ENCODE results near the gene DSCAML1. TPM values are rescaled to one million over a fixed set of nuclear protein-coding genes. Genes with fewer than 3 reads are reported as not detected.

DSCAML1 gene
- total RNA-seq, 1 experiment from 2014 or later, result 0.15 TPM

- Histone ChIP-seq H3K23me2 (ENCODE audit: insufficient read length, low read depth, low read length, poor library complexity, severe bottlenecking) (no peaks in the 10 kb centered on the region), H4K8ac (replicated peaks; ENCODE audit: insufficient read length, low read depth, low read length) (no peak overlapping the region), H3K4me2 (ENCODE audit: insufficient read depth, insufficient read length, low read length) (no peak overlapping the region), H2BK12ac (ENCODE audit: insufficient read length, low read depth, low read length) (no peak overlapping the region), H3K4me1 (ENCODE audit: insufficient read depth, low read length) (no peaks in the 10 kb centered on the region; the same call in 1 of the 2 replicates), H3K79me2 (ENCODE audit: insufficient read depth, low read length) (no peaks in the 10 kb centered on the region), H2BK15ac (ENCODE audit: low read depth, low read length) (no peak overlapping the region), H3K27me3 (ENCODE audit: insufficient read depth, low read length) (no peaks in the 10 kb centered on the region), H3K23ac (ENCODE audit: insufficient read length, low read depth, low read length) (no peak overlapping the region), H2BK120ac (ENCODE audit: low read depth, low read length, poor library complexity, severe bottlenecking) (no peak overlapping the region), H3K18ac (ENCODE audit: insufficient read length, low read depth, low read length) (no peak overlapping the region), H3K27ac (ENCODE audit: insufficient read length, low read depth, low read length) (no peak overlapping the region), H3K9ac (ENCODE audit: extremely low read depth, insufficient read length, low read length) (no peak overlapping the region), H4K5ac (ENCODE audit: insufficient read length, low read depth, low read length) (no peak overlapping the region), H2AK5ac (ENCODE audit: insufficient read length, low read length) (no peak overlapping the region), H3K79me1 (ENCODE audit: insufficient read depth, low read depth, low read length, poor library complexity, severe bottlenecking) (no peaks in the 10 kb centered on the region), H2BK5ac (ENCODE audit: insufficient read length, low read length) (no peak overlapping the region), H3K4ac (ENCODE audit: low read depth, low read length) (no peak overlapping the region), H4K91ac (ENCODE audit: insufficient read length, low read depth, low read length) (no peak overlapping the region), H2BK20ac (ENCODE audit: low read depth, low read length, poor library complexity, severe bottlenecking) (no peak overlapping the region), H2AFZ (ENCODE audit: low read length) (no peak overlapping the region), H3T11ph (ENCODE audit: low read length) (no peak overlapping the region), H4K20me1 (ENCODE audit: control insufficient read depth, insufficient read depth, insufficient read length) (no peaks in the 10 kb centered on the region), H3K56ac (ENCODE audit: insufficient read length, low read depth, low read length) (no peak overlapping the region), H3K14ac (ENCODE audit: insufficient read depth, low read length) (no peak overlapping the region), H3K9me3 (ENCODE audit: control insufficient read depth, low read depth, low read length) (no peaks in the 10 kb centered on the region)
- Mint-ChIP-seq H3K9me3 (no peaks in the 10 kb centered on the region; a peak in 1 of 5 replicates), H3K4me3 (no peak overlapping the region), H3K27me3 (ENCODE audit: low read depth) (peaks cover 4% of the 10 kb centered on the region), H3K4me1 (peaks cover 28 to 31% of the 10 kb centered on the region in 2 experiments), H3K36me3 (ENCODE audit: insufficient read depth in 1 of 3, low read depth in 3 of 3) (no peaks in the 10 kb centered on the region; a peak in 1 of 7 replicates), H3K27ac (no peak overlapping the region; a peak in 1 of 7 replicates)
- no CpG with 5 or more reads among the region's 2 CpGs for WGBS (ENCODE audit: extremely low coverage, insufficient read length, low lambda C conversion rate)
- DNase-seq, result no peak
- no peak for TF ChIP-seq CTCF (conservative IDR thresholded peaks at IDR 0.05)
These were observed 326.4 kb downstream of the DSCAML1 start for GRCh38 chr11:117470576-117470975.

Data from H9 (cell line).